Lower leg skin (tissue), 3 donors: Measurements from ENCODE around the gene GYG2.

Source experiments
- CTCF ChIP-seq, 3 donors: fragments of 450-650 bp; IDR thresholded peaks; one replicate each; pipeline ENCODE4 v1.5.1; 2016; ENCODE audit warnings: antibody characterized with exemption in 3 of 3, mild to moderate bottlenecking in 3 of 3, moderate library complexity in 2 of 3
- POLR2A ChIP-seq, 2 donors: fragments of 450-650 bp; IDR thresholded peaks; one replicate each; pipeline ENCODE4 v1.6.1; 2016 to 2017; ENCODE audit warnings: antibody characterized with exemption in 2 of 2, mild to moderate bottlenecking in 1 of 2, moderate library complexity in 1 of 2

GRCh38 chrX:2921193-2921592, 92.5 kb downstream of the GYG2 start:
- TF ChIP-seq CTCF (IDR thresholded peaks at IDR 0.05) = no peak
- TF ChIP-seq POLR2A (IDR thresholded peaks at IDR 0.05) = no peak
